ENCODE results near the gene STPG1. TPM values are rescaled to one million over a fixed set of nuclear protein-coding genes. Genes with fewer than 3 reads are reported as not detected.

STPG1 gene
- polyA plus RNA-seq, 1 donor (not counting 4 experiments of a cell fraction or from before 2014, with no cell fraction given), result 16.6 TPM

DNA sequence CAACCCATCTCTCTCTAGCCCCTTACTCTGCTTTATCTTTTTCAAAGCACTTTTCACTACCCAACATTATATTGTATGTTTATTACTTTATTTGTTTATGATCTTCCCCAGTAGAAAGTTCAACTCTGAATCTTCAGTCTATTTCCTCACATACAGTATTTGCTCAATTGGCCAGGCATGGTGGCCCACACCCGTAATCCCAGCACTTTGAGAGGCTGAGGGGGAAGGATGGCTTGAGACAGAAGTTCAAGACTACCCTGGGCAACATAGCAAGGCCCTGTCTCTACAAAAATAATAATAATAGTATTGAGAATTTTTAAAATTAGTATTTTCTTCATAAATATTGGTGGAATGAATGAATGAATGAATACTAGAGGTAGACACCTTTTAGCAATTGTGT lies 1.2 kb downstream of the STPG1 start:
- dilution Hi-C loops (cut with MboI; ENCODE audit: extremely low pct_ligation_motif_present, low sequenced_read_pairs), result no loop called here
- no peak for TF ChIP-seq EZH2 (IDR thresholded peaks at IDR 0.05; ENCODE audit: low read length)
- TF ChIP-seq, protein P1, sequence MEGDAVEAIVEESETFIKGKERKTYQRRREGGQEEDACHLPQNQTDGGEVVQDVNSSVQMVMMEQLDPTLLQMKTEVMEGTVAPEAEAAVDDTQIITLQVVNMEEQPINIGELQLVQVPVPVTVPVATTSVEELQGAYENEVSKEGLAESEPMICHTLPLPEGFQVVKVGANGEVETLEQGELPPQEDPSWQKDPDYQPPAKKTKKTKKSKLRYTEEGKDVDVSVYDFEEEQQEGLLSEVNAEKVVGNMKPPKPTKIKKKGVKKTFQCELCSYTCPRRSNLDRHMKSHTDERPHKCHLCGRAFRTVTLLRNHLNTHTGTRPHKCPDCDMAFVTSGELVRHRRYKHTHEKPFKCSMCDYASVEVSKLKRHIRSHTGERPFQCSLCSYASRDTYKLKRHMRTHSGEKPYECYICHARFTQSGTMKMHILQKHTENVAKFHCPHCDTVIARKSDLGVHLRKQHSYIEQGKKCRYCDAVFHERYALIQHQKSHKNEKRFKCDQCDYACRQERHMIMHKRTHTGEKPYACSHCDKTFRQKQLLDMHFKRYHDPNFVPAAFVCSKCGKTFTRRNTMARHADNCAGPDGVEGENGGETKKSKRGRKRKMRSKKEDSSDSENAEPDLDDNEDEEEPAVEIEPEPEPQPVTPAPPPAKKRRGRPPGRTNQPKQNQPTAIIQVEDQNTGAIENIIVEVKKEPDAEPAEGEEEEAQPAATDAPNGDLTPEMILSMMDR (optimal IDR thresholded peaks at IDR 0.05 in 1 of 3, IDR thresholded peaks at IDR 0.05 in 1 of 3, conservative IDR thresholded peaks at IDR 0.05 in 1 of 3; ENCODE audit: extremely low read depth in 1 of 3, insufficient read depth in 2 of 3, low read length in 3 of 3), result no peak
- Histone ChIP-seq H3K27ac (ENCODE audit: control insufficient read depth, insufficient read depth, low read length) (peak overlapping the region; percentile 92), H3K4me2 (ENCODE audit: control insufficient read depth, extremely low read depth, insufficient read depth, low read depth, low read length) (peak overlapping the region; percentile 75), H3K4me1 (ENCODE audit: control insufficient read depth, extremely low read depth, insufficient read depth, low read length) (peaks cover 55% of the 10 kb centered on the region), H3K36me3 (ENCODE audit: control insufficient read depth in 2 of 2, extremely low read depth in 1 of 2, insufficient read depth in 2 of 2, low read length in 2 of 2) (peaks cover 0 to 5% of the 10 kb centered on the region in 2 experiments), H4K20me1 (ENCODE audit: control insufficient read depth, extremely low read depth, insufficient read depth, low read length) (no peaks in the 10 kb centered on the region), H3K9me3 (ENCODE audit: control insufficient read depth, low read depth, low read length) (peaks cover 2% of the 10 kb centered on the region), H2AFZ (ENCODE audit: control insufficient read depth, low read length) (no peak overlapping the region), H3K79me2 (ENCODE audit: control insufficient read depth, insufficient read depth, low read length) (peaks cover 24% of the 10 kb centered on the region), H3K27me3 (ENCODE audit: control insufficient read depth, extremely low read depth, insufficient read depth, low read length) (no peaks in the 10 kb centered on the region), H3K4me3 (ENCODE audit: control insufficient read depth in 2 of 3, extremely low read depth in 1 of 3, insufficient read depth in 2 of 3, low read depth in 1 of 3, low read length in 3 of 3) (peak overlapping the region; percentile 70 to 91 (median 79)), H3K9me1 (ENCODE audit: control insufficient read depth, extremely low read depth, insufficient read depth, low read length) (peaks cover 2% of the 10 kb centered on the region), H3K9ac (ENCODE audit: control insufficient read depth, extremely low read depth, insufficient read depth, low read length) (peak overlapping the region; percentile 94)
- DNase-seq (ENCODE audit: low read depth, low spot score) (no peak), FAIRE-seq (no peak)

DNA sequence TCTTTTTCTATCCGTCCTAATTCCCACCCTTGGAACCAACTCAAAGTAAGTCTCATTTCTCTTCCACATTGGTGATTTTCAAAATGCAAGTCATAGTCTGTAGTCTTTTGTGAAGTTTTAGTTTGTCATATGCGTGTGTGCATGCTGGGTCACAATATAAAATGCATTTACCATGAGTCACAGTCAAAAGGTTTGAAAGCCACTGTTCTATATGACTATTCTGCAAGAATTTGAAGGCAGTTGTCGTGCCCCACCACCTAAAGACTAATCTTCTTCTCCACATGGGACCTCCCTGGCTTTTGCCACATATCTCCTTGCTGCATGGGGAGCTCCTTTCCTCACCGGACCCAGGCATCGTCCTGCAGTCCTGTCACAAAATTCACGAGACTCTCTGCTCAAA lies 1.6 kb downstream of the STPG1 start:
- no peak for TF ChIP-seq EZH2 (IDR thresholded peaks at IDR 0.05; ENCODE audit: low read length)
- TF ChIP-seq, protein P1 (optimal IDR thresholded peaks at IDR 0.05 in 1 of 3, IDR thresholded peaks at IDR 0.05 in 1 of 3, conservative IDR thresholded peaks at IDR 0.05 in 1 of 3; ENCODE audit: extremely low read depth in 1 of 3, insufficient read depth in 2 of 3, low read length in 3 of 3), result no peak
- dilution Hi-C loops (cut with MboI; ENCODE audit: extremely low pct_ligation_motif_present, low sequenced_read_pairs), result no loop called here
- Histone ChIP-seq H3K9me1 (ENCODE audit: control insufficient read depth, extremely low read depth, insufficient read depth, low read length) (peaks cover 2% of the 10 kb centered on the region), H3K9ac (ENCODE audit: control insufficient read depth, extremely low read depth, insufficient read depth, low read length) (peak overlapping the region; percentile 94), H4K20me1 (ENCODE audit: control insufficient read depth, extremely low read depth, insufficient read depth, low read length) (no peaks in the 10 kb centered on the region), H3K4me3 (ENCODE audit: control insufficient read depth in 2 of 3, extremely low read depth in 1 of 3, insufficient read depth in 2 of 3, low read depth in 1 of 3, low read length in 3 of 3) (peak overlapping the region in 2 of 3 experiments; percentile 79 to 91), H2AFZ (ENCODE audit: control insufficient read depth, low read length) (no peak overlapping the region), H3K36me3 (ENCODE audit: control insufficient read depth in 2 of 2, extremely low read depth in 1 of 2, insufficient read depth in 2 of 2, low read length in 2 of 2) (peaks cover 0 to 5% of the 10 kb centered on the region in 2 experiments), H3K27ac (ENCODE audit: control insufficient read depth, insufficient read depth, low read length) (peak overlapping the region; percentile 92), H3K27me3 (ENCODE audit: control insufficient read depth, extremely low read depth, insufficient read depth, low read length) (no peaks in the 10 kb centered on the region), H3K4me2 (ENCODE audit: control insufficient read depth, extremely low read depth, insufficient read depth, low read depth, low read length) (peak overlapping the region; percentile 75), H3K9me3 (ENCODE audit: control insufficient read depth, low read depth, low read length) (peaks cover 2% of the 10 kb centered on the region), H3K79me2 (ENCODE audit: control insufficient read depth, insufficient read depth, low read length) (peaks cover 24% of the 10 kb centered on the region), H3K4me1 (ENCODE audit: control insufficient read depth, extremely low read depth, insufficient read depth, low read length) (peaks cover 50% of the 10 kb centered on the region)
- no peak for DNase-seq (ENCODE audit: low read depth, low spot score)
- FAIRE-seq, result peak; percentile 39
